Left ventricle myocardium superior (tissue), 1 donor: ENCODE measurements around the gene TTLL1. TPM values are rescaled to one million over a fixed set of nuclear protein-coding genes. Genes with fewer than 3 reads are reported as not detected.
"Not testable (repeated sequence)": the region's sequence is repeated elsewhere in the genome, so short reads cannot be mapped to it uniquely, and the experiment has no call there.

Experiments used
- ATAC-seq: fragments of 200-7000 bp; cut with Tn5 transposase; one replicate; pipeline ENCODE4 v1.9.1; 2020; ENCODE audit warnings: mild to moderate bottlenecking, moderate library complexity
- DNase-seq: peaks from one replicate; pipeline ENCODE4 v3.0.0-alpha.2; 2020
- intact Hi-C: fragments of 100-400 bp; cut with micrococcal nuclease; formaldehyde crosslinking; loops from one replicate; pipeline ENCODE4 v1.11.0; 2022
- total RNA-seq: library from RNA; stranded (reverse); fragmentation: NEBNext Ultra II Directional; extraction: Animal tissue kit (Norgen Biotek cat#: 25700); gene quantifications from one replicate; pipeline ENCODE4 v1.2.1, GENCODE V29; 2021
- donor health status: DM: no; HTN: yes; CAD: no; lungs with severe emphysema.

Gene TTLL1
- total RNA-seq, 1 donor from 2014 or later = 6.2 TPM

DNA sequence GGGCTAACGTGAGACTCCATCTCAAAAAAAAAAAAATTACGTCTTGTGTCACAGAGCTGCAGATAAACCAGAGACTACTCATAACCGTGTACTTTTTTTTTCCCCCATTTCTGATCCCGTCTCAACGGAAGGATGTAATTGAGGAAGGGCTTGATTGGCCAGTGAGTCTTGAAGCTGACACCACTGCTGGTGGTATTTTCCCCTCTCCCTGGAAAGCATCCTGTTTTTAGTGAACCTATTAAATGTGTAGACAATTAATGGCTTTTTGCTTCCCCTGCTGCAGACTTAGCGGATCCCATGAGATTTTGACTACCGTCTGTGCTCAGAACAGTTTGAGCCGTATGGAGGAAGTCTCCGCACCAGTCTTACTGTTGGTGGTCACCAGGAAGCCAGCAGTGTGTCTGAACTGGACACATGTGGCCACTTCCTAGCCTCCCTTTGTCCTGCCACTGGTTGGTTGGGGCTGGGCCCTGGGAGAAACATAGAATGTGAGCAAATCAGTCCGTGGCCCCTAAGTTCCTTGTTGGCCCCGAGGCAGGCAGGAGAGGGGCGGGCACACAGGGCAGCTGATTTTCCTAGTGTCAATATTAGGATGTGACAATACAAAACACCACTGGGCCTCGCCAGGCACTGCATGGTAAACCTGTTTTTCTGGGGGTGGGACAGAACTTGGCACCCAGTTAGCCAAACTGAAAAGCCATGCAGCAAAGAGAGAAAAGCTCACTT is 24.5 kb upstream of the TTLL1 start:
- DNase-seq (no peak), ATAC-seq (no peak)
- intact Hi-C loops = no loop called here

DNA sequence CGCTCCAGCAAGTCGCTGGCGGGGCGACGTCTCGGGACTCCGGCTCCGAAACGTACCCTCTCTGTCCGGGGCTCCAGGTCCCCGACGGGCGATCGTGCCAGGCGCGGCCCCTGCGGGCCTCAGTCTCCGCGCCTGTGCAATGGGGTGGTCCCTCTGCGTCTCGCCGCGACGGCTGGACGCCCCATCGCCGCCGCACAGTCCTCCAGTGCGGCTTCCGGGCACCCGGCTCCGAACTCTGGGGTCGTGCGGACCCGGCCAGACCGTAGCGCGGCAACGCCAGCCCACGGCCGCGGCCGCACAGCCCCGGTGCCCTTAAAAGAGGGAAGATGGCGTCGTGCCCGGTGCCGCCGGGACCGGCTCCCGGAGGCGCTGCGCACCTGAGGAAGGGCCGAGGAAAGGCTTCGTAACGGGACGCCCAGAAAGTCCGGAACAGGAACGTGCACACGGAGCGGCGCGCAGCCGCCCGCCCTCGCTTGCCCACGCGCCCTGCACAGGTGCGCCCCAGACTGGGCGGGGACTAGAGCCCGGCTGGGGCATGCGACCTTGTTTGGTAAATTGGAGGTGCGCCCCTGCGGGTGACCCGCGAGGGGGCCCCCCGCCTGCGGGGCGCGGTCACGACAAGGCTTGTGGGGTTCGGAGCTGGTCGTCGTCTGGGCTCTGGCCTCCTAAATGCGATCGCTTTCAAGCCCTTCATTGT is 21.9 kb upstream of the TTLL1 start:
- ATAC-seq (peak; percentile 71), DNase-seq (peak; percentile 55)
- intact Hi-C loops = no loop called here

DNA sequence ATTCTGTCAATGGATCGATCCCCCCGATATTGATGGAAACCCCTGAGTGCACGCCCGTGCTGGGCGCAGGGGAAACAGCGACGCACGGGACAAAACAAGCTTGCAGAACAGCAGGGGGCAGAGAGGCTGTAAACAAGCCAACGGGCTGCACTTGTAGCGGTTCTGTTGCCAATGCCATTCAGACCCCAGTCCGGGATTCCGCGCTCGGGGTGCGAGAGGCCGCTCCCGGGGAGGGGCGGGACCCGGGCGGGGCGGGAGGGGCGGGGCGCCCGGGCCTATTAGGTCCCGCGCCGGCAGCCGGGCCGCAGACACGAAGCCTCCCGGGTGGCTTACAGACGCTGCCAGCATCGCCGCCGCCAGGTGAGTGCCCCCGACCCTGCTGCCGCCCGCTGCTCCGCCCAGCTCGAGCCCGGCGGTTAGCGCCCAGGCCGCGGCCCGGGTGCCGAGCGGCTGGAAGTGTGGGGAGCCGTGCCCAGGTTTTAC is 21.3 kb upstream of the TTLL1 start, which contains the start of gene BIK:
Gene BIK (plus strand): TSS at position 307 of the 483 bp plus-strand sequence. CDS start 13,273 bp downstream, outside the sequence.
- ATAC-seq (peak; percentile 77), DNase-seq (peak; percentile 62)
- intact Hi-C loops = no loop called here

DNA sequence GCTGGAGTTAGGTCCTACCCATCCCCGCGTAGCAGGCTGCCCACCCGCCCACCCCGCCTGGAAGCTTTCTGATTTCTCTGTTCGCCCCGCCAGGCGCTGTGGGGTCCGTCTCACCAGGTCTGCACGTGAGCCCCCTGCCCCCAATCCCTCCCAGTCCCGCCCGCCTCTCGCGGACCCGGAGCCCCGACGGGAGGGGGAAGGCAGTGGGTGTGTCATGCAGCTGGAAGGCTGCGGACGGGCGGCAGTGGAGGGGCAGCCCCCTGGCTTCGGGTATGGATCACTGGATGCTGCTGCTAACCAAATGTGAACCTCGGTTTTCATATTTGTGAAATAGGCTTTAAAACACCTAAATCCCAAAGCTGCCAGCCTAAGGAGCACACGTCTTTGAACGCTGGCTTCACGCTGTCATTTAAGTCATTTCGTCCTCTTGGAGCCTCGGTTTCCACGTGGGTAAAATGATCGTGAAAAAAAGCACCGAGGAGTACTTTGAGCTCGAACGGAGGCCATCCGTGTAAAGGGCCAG is 20.8 kb upstream of the TTLL1 start:
- intact Hi-C loops = no loop called here

GRCh38 chr22:43109511-43109910 is 20.3 kb upstream of the TTLL1 start:
- DNase-seq = no peak
- intact Hi-C loops = no loop called here
- no peak for ATAC-seq

More for the DNA sequence above, 20.8 kb upstream of the TTLL1 start:
- no peak for DNase-seq
- ATAC-seq = no peak

DNA sequence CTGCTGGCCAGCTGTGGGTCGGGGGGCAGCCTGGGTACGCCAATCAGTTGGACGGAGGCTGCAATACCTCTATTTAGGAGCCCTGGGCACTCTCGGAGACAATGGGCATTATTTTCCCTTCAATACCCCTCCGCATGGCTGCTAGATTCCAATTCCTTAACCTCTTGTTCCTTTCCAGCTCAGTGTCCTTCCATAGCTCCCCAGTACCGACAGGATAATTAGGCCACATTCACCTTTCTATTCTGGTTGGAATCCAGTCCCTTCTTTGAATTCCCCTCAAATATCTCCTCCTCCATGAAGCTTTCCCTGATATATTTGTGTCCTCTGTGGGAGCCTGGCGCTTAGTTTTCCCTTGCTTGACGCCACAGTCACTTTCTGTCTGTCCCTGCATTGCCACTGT is 17.1 kb upstream of the TTLL1 start:
- intact Hi-C loops = no loop called here
- ATAC-seq (no peak), DNase-seq (no peak)

- ATAC-seq, DNase-seq, intact Hi-C loops: not testable (repeated sequence)
These were observed 15.8 kb upstream of the TTLL1 start for GRCh38 chr22:43104950-43105349.

- ATAC-seq, intact Hi-C loops, DNase-seq: not testable (repeated sequence)
These were observed 14.9 kb upstream of the TTLL1 start for GRCh38 chr22:43104056-43104625.

- ATAC-seq (peak; percentile 66), DNase-seq (peak; percentile 49)
- intact Hi-C loops = no loop called here
These were observed 12.1 kb upstream of the TTLL1 start for GRCh38 chr22:43101306-43101705.

- intact Hi-C loops = no loop called here
- DNase-seq = no peak
- ATAC-seq = no peak
These were observed 11.0 kb upstream of the TTLL1 start for GRCh38 chr22:43100225-43100624.

DNA sequence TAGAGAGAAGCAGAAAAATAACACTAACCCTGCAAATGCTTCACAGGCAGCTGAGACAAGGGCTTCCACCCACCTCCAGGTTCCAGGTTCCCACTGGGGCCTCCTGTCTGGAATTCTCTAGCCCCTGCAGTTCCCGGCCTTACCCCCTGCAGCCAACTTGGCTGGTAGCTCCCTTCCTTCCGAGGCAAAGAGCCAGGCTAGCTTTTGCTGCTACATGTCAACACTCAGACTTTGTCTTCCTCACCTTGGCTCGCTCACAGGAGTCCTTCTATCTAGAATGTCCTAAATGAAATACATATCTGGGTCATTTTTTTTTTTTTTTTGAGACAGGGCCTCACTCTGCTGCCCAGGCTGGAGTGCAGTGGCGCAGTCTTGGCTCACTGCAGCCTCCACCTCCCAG is 9.9 kb upstream of the TTLL1 start:
- intact Hi-C loops = no loop called here
- peak; percentile 53 for DNase-seq
- peak; percentile 69 for ATAC-seq

DNA sequence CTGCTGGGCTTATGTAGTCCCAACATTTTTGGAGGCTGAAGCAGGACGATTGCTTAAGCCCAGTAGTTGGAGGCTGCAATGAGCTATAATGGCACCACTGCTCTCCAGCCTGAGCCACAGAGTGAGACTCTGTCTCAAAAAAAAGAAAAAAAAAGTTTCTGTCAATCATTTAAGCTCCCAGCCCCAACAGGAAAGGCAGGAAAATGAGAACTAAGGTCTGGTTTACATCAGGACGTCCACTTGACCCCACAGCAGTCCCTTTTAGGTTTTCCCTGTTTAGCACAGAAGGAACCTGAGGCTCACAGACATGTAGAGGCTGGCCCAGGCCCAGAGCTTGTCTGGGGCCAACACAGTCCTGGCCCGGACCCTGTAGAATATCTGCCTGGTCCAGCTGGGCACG is 9.2 kb upstream of the TTLL1 start:
- ATAC-seq (peak; percentile 17), DNase-seq (no peak)

DNA sequence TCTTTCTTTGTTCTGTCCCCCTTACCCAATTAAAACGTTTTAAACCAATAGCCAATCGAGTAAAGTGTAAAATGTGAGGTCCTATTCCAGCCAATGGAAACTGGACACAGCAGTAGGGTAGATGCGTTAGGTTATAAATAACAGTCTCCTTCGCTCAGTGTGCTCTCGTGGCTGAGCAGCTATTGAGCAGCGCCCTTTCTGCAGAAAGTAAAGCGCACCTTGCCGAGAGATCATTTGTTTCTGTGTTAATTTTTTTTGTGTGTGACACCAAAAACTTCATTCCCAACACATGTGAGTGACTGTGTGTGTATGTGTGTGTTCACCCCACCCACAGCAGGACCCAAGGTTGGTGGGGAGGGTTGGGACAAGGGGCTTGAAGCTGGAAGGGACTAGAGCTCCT is 7.2 kb upstream of the TTLL1 start:
- intact Hi-C loops = no loop called here
- no peak for DNase-seq
- no peak for ATAC-seq

More for the DNA sequence above, 9.2 kb upstream of the TTLL1 start:
- intact Hi-C loops = no loop called here

DNA sequence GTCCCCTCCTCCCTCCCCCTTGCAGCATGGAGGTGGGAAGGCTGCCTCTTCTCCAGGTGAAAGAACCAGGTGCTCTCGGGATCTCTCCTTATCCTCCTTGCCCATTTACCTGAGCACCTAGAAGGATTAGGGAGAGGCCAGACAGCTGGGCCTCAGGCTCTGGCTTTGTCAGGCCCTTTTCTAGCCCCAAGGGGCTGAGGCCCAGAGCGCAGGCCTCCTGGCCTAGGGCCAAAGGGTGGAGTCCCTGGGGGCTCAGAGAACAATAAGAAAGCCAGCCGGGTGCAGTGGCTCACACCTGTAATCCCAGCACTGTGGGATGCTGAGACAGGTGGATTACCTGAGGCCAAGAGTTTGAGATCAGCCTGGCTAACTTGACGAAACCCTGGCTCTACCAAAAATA is 5.4 kb upstream of the TTLL1 start:
- ATAC-seq (no peak), DNase-seq (no peak)
- intact Hi-C loops = no loop called here

- DNase-seq (peak; percentile 86), ATAC-seq (peak; percentile 57)
- intact Hi-C loops = no loop called here
These were observed 4.9 kb upstream of the TTLL1 start for GRCh38 chr22:43094085-43094484.

DNA sequence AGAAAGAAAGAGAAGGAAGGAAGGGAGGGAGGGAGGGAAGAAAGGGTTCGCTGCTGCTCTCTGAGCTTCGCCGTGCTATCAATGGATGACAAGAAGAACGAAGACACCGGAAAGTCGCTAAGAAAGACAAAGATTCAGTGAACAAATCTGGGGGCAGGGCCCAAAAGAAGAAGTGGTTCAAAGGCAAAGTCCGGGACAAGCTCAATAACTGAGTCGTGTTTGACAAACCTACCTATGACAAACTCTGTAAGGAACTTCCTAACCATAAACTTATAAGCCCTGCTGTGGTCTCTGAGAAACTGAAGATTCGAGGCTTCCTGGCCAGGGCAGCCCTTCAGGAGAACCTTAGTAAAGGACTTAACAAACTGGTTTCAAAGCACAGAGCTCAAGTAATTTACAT is 2.9 kb upstream of the TTLL1 start:
- DNase-seq (no peak), ATAC-seq (no peak)
- intact Hi-C loops = no loop called here

- DNase-seq (no peak), ATAC-seq (peak; percentile 43)
- intact Hi-C loops = no loop called here
These were observed 1.1 kb upstream of the TTLL1 start for GRCh38 chr22:43090130-43090789.

DNA sequence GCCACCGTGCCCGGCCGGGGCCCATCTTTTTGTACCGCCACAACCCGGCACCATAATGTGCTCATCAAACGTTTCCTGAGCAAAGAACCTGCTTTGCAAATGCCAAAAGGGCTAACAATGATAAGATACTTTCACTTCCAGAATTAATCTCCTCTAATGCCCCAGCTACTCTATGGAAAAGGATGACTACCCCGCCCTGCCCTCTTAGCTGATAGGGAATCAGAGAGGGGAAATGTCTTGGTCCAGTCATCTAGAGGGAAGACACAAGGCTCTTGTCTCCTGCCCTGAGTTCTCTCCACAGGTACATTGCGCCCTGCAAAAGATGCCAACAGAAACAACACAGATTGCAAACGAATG is 586 bp downstream of the TTLL1 start:
- DNase-seq = no peak
- no peak for ATAC-seq
- intact Hi-C loops = no loop called here
